AG10803 (cell line): ENCODE measurements around the gene SGPP2.

Source experiments
- DNase-seq: peaks from one replicate; pipeline ENCODE4 v3.0.0; 2010; ENCODE audit warnings: low read depth
- H3K4me3 ChIP-seq: 2 replicates; pipeline ENCODE4 v1.5.1; 2011; ENCODE audit warnings: mild to moderate bottlenecking, low read length, control low read depth
- TF ChIP-seq, protein P1 (sequence below): conservative IDR thresholded peaks from 2 replicates; pipeline ENCODE4 v1.5.1; 2011; ENCODE audit warnings: mild to moderate bottlenecking, low read length, control low read depth, inconsistent platforms

Gene SGPP2

DNA sequence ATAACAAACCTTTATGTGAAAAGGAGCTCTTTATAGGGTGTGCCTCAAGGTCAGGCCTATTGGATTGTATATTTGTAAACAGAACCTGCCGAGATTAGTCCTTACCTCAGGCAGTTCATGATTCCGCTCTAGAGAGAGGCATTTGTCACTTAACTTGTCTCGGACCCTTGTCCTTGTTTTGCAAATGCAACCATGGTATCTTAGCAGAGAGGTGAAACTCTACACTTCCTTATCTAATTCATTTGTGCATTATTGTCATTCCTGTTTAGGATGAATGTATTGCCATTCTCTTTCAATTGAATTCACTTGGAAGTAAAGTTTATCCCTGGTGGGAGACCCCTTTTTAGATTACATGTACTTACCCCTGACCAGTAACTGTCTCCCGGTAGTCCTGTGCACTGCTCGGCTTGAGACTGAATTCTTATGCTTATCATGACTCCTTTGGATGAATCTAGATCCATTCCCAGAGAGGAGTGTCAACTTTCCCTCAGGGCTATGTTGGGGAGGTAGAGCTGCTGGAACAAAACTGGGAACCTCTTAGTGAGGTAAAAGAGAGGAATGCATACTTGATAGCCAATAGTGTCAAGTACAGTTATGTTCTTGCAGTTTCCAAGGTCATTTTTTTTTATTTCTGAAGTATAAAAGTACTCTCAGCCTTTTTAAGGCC lies 46.6 kb downstream of the SGPP2 start:
- DNase-seq: no peak
- TF ChIP-seq, protein P1, sequence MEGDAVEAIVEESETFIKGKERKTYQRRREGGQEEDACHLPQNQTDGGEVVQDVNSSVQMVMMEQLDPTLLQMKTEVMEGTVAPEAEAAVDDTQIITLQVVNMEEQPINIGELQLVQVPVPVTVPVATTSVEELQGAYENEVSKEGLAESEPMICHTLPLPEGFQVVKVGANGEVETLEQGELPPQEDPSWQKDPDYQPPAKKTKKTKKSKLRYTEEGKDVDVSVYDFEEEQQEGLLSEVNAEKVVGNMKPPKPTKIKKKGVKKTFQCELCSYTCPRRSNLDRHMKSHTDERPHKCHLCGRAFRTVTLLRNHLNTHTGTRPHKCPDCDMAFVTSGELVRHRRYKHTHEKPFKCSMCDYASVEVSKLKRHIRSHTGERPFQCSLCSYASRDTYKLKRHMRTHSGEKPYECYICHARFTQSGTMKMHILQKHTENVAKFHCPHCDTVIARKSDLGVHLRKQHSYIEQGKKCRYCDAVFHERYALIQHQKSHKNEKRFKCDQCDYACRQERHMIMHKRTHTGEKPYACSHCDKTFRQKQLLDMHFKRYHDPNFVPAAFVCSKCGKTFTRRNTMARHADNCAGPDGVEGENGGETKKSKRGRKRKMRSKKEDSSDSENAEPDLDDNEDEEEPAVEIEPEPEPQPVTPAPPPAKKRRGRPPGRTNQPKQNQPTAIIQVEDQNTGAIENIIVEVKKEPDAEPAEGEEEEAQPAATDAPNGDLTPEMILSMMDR: no peak
- H3K4me3 ChIP-seq: no peak overlapping the region

DNA sequence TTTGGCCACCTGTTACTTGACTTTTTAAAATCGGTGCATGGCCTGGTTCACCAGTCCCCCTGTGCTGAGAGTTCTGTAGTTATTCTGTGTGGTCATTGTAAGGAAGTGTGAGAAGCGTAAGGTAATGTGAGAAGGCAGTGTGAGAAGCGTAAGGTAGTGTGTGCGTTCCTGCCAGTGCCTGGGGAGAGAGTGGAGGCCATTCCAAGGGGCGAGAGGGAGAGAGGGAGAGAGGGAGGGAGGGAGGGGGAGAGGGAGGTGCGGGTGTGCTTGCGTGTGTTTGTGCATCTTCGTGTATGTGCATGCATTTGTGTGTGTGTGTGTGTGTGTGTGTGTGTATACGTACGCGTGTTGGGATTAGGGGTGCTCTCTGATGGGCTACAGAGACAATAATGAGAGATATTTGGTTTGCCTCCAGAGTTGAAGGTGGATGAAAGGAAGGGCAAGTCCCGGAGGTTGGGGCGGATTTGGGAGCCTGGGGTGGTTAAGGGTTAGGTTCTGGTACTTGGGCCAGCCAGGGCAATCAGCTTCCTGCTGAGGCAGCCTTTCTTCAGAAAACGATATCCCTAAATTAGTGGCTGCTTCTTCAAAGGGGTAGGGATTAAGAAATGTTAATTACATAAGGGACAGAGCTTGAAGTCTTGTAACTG lies 53.7 kb downstream of the SGPP2 start:
- TF ChIP-seq, protein P1: no peak
- no peak overlapping the region for H3K4me3 ChIP-seq
- no peak for DNase-seq

DNA sequence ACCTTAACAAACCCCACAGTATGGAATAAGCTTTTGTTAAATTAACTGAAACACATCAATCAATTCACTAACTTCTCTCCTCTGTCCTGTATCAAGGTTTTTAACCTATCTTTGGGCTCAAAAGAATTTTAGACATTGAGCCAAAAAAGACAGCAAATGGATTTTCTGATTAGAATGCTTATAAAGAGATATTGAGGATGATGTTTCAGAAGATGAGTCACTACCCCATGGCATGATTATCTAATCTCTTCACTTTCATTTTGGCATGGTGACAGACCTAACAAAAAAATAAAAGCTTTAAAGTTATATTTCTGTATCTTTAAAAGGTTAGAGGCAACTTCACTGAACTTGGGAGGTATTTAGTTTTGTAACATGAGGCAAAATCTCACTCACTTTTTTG lies 55.5 kb downstream of the SGPP2 start:
- TF ChIP-seq, protein P1: no peak

DNA sequence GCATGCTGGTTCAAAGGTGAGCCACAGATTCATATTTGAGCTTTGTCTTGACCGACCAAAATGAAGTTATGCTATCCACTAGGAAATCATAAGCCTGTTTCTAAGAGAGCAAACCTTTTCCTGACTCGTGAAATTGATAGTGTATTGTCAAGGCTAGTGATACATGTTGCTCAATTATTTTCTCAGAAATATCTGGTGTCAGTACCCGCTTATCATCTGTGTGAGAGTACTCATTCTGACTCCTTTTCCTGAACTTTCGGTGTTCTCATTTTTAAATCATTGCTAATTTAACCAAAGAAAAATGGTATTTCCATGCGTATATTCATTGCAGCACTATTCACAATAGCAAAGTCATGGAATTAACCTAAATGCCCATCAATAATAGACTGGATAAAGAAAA lies 56.2 kb downstream of the SGPP2 start:
- TF ChIP-seq, protein P1: no peak
- no peak for DNase-seq
- no peak overlapping the region for H3K4me3 ChIP-seq

More for the DNA sequence above, 55.5 kb downstream of the SGPP2 start:
- DNase-seq: no peak
- H3K4me3 ChIP-seq: no peak overlapping the region

DNA sequence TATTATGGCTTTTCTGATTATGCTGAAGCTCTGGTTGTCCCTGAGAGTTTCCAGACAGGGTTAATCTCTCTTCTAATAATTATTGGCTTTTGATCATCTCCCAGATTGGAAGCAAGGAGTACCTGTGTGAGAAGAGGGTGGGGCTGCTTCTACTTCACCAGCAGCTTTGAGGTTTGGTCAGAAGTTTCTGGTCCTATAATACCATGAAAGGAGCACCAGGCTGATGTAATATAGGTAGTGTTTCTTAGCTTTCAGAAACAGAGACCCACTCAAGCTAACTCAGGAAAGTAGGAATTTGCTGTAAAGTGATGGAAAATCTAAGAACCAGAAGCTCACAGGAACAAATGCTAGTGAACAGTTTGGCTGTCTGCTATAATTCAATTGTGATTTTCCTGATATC lies 57.6 kb downstream of the SGPP2 start:
- H3K4me3 ChIP-seq: no peak overlapping the region
- TF ChIP-seq, protein P1: no peak
- no peak for DNase-seq

DNA sequence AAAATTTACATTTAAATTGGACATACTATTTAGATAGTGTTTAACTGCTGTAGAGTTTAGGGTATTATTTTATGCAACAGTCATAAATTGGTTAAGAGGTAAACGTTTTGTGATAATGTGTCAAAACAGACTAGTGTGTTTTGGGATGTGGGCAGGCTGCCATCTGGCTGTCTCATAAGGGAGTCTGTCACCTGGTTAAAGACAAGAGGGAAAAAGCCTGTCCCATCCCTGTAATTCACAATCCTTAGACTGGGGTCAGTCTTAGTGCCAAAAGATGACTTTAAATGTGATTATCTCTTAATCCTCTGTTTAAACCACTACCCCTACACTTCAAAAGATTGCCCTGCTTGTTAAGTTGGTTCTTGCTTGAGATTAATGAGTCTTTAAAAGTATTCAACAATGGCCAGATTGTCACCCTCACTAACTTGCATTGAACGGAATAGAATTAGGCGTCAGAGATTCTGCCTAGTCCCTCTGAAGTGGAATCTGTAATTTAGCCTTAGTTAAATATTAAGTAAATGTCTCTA lies 59.2 kb downstream of the SGPP2 start:
- TF ChIP-seq, protein P1: no peak
- no peak for DNase-seq
- no peak overlapping the region for H3K4me3 ChIP-seq
